Astrocyte (in vitro differentiated cells and primary cell): ENCODE measurements around the gene EDARADD. TPM values are rescaled to one million over a fixed set of nuclear protein-coding genes. Genes with fewer than 3 reads are reported as not detected.
"Not testable (repeated sequence)": the region's sequence is repeated elsewhere in the genome, so short reads cannot be mapped to it uniquely, and the experiment has no call there.

Experiments
- DNase-seq: peaks from one replicate; pipeline ENCODE4 v3.0.0-alpha.2; 2010; ENCODE audit warnings: low read depth
- FAIRE-seq: peaks from 2 replicates; lab custom pipeline; 2011; peaks lifted over from hg19 to GRCh38; lab: Jason Lieb, UNC
- H2AFZ ChIP-seq: 2 replicates; pipeline ENCODE4 v1.6.0; 2012; ENCODE audit warnings: low read depth, low read length, inconsistent platforms
- H3K27ac ChIP-seq: 2 replicates; pipeline ENCODE4 v1.5.1; 2011; ENCODE audit warnings: low read depth, low read length, inconsistent platforms
- H3K27me3 ChIP-seq: 2 replicates; pipeline ENCODE4 v1.6.0; 2011; ENCODE audit warnings: low read length, inconsistent platforms; ENCODE audit not compliant: insufficient read depth
- H3K36me3 ChIP-seq: 2 replicates; pipeline ENCODE4 v1.5.1; 2011; ENCODE audit warnings: low read length, inconsistent platforms; ENCODE audit not compliant: insufficient read depth
- H3K4me1 ChIP-seq: 2 replicates; pipeline ENCODE4 v1.5.1; 2011; ENCODE audit warnings: low read length, inconsistent platforms; ENCODE audit not compliant: insufficient read depth
- H3K4me2 ChIP-seq: 2 replicates; pipeline ENCODE4 v1.6.0; 2012; ENCODE audit warnings: low read length, inconsistent platforms
- H3K4me3 ChIP-seq: 2 replicates; pipeline ENCODE4 v1.5.1; 2011; ENCODE audit warnings: low read depth, mild to moderate bottlenecking, low read length, inconsistent platforms; ENCODE audit not compliant: insufficient read depth
- H3K79me2 ChIP-seq: 2 replicates; pipeline ENCODE4 v1.6.0; 2012; ENCODE audit warnings: mild to moderate bottlenecking, low read length, inconsistent platforms; ENCODE audit not compliant: insufficient read depth
- H3K9ac ChIP-seq: 2 replicates; pipeline ENCODE4 v1.6.0; 2012; ENCODE audit warnings: mild to moderate bottlenecking, low read length, inconsistent platforms
- H3K9me3 ChIP-seq: 2 replicates; pipeline ENCODE4 v1.5.1; 2012; ENCODE audit warnings: low read depth, mild to moderate bottlenecking, low read length, inconsistent platforms; ENCODE audit not compliant: insufficient read depth
- H4K20me1 ChIP-seq: 2 replicates; pipeline ENCODE4 v1.6.0; 2012; ENCODE audit warnings: low read length, inconsistent platforms; ENCODE audit not compliant: insufficient read depth
- H3K27ac Mint-ChIP-seq: one replicate; pipeline ENCODE4 v1.8.0; 2021; ENCODE audit warnings: mild to moderate bottlenecking, mixed read lengths; ENCODE audit not compliant: unreplicated experiment
- H3K27me3 Mint-ChIP-seq: one replicate; pipeline ENCODE4 v1.8.0; 2021; ENCODE audit warnings: low read depth, mixed read lengths; ENCODE audit not compliant: unreplicated experiment
- H3K36me3 Mint-ChIP-seq: one replicate; pipeline ENCODE4 v1.8.0; 2021; ENCODE audit warnings: low read depth, mixed read lengths; ENCODE audit not compliant: unreplicated experiment
- H3K4me1 Mint-ChIP-seq: one replicate; pipeline ENCODE4 v1.8.0; 2021; ENCODE audit warnings: low read depth, mixed read lengths; ENCODE audit not compliant: unreplicated experiment
- H3K4me3 Mint-ChIP-seq: one replicate; pipeline ENCODE4 v1.8.0; 2021; ENCODE audit warnings: mild to moderate bottlenecking, moderate library complexity, mixed read lengths; ENCODE audit not compliant: unreplicated experiment
- H3K9me3 Mint-ChIP-seq: one replicate; pipeline ENCODE4 v1.8.0; 2021; ENCODE audit warnings: mild to moderate bottlenecking, mixed read lengths; ENCODE audit not compliant: unreplicated experiment
- EZH2 ChIP-seq: IDR thresholded peaks from 2 replicates; pipeline ENCODE4 v1.6.1; 2012; ENCODE audit warnings: mild to moderate bottlenecking, low read length, inconsistent platforms; ENCODE audit not compliant: insufficient read depth
- total RNA-seq: library from RNA; stranded (reverse); gene quantifications from 2 replicates; pipeline ENCODE4 v1.2.1, GENCODE V29; 2021
- TF ChIP-seq, protein P1 (sequence below): IDR thresholded peaks from 2 replicates; pipeline ENCODE4 v1.5.1; 2011; ENCODE audit warnings: low read depth, mild to moderate bottlenecking, inconsistent platforms, low read length, moderate library complexity; ENCODE audit not compliant: insufficient read depth

EDARADD gene
- total RNA-seq, 1 donor from 2014 or later = 0.98 TPM

DNA sequence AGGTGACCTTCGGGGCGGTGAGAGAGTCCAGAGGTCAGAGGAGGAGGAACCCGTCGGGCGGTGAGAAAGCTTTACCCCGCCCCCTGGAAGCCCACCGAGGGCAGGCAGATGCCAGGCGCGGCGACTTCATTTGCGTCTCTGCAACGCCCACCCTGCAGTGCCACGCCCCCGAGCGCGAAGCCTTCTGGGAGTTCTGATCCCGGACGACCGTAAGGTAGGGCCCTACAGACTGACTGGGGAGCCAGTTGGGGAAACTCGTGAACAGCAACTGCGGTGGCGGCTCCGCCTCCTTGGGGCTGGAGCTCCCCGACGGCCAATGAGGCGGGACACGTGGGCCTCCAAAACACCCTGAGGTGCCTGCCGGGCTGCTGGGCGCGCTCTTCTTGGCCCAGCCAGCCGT lies 46.0 kb upstream of the EDARADD start:
- H3K79me2 ChIP-seq = no peaks in the 10 kb centered on the region
- H3K4me2 ChIP-seq = no peak overlapping the region
- Mint-ChIP-seq H3K4me3 (no peak overlapping the region), H3K9me3 (no peaks in the 10 kb centered on the region), H3K36me3 (no peaks in the 10 kb centered on the region), H3K27ac (no peak overlapping the region), H3K27me3 (peaks cover 6% of the 10 kb centered on the region), H3K4me1 (peaks cover 1% of the 10 kb centered on the region)
- H2AFZ ChIP-seq = no peak overlapping the region
- no peaks in the 10 kb centered on the region for H3K27me3 ChIP-seq
- no peak overlapping the region for H3K27ac ChIP-seq
- TF ChIP-seq EZH2 = no peak
- TF ChIP-seq, protein P1, sequence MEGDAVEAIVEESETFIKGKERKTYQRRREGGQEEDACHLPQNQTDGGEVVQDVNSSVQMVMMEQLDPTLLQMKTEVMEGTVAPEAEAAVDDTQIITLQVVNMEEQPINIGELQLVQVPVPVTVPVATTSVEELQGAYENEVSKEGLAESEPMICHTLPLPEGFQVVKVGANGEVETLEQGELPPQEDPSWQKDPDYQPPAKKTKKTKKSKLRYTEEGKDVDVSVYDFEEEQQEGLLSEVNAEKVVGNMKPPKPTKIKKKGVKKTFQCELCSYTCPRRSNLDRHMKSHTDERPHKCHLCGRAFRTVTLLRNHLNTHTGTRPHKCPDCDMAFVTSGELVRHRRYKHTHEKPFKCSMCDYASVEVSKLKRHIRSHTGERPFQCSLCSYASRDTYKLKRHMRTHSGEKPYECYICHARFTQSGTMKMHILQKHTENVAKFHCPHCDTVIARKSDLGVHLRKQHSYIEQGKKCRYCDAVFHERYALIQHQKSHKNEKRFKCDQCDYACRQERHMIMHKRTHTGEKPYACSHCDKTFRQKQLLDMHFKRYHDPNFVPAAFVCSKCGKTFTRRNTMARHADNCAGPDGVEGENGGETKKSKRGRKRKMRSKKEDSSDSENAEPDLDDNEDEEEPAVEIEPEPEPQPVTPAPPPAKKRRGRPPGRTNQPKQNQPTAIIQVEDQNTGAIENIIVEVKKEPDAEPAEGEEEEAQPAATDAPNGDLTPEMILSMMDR = no peak
- no peak for DNase-seq
- H3K4me3 ChIP-seq = no peak overlapping the region
- H3K9ac ChIP-seq = no peak overlapping the region
- H4K20me1 ChIP-seq = no peaks in the 10 kb centered on the region
- FAIRE-seq = no peak
- no peaks in the 10 kb centered on the region for H3K36me3 ChIP-seq
- no peaks in the 10 kb centered on the region for H3K4me1 ChIP-seq
- no peaks in the 10 kb centered on the region for H3K9me3 ChIP-seq

DNA sequence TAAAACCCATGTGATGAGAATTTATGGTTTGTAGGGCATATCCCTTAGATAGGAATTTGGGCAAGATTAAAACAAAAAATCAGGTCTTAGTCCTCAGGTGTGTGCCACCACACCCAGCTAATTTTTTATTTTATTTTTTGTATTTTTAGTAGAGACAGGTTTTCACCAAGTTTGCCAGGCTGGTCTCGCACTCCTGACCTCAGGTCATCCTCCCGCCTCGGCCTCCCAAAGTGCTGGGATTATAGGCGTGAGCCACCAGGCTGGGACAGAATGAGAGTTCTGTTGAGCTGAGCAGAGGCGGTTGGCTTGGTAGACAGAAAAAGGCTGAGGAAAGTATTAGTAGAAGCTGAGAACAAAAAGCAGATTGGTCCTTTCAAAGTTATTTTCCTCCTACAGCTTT lies 43.8 kb upstream of the EDARADD start:
- no peaks in the 10 kb centered on the region for H3K27me3 ChIP-seq
- TF ChIP-seq EZH2 = no peak
- TF ChIP-seq, protein P1 = no peak
- H4K20me1 ChIP-seq = no peaks in the 10 kb centered on the region
- H3K4me3 ChIP-seq = no peak overlapping the region
- peaks cover 6% of the 10 kb centered on the region for H3K4me1 ChIP-seq
- no peaks in the 10 kb centered on the region for H3K9me3 Mint-ChIP-seq
- no peaks in the 10 kb centered on the region for H3K36me3 Mint-ChIP-seq
- no peak overlapping the region for H3K4me2 ChIP-seq
- no peak overlapping the region for H3K4me3 Mint-ChIP-seq
- H3K27ac ChIP-seq = no peak overlapping the region
- peaks cover 1% of the 10 kb centered on the region for H3K27me3 Mint-ChIP-seq
- H3K4me1 Mint-ChIP-seq = peaks cover 8% of the 10 kb centered on the region
- H3K36me3 ChIP-seq = no peaks in the 10 kb centered on the region
- no peaks in the 10 kb centered on the region for H3K9me3 ChIP-seq
- H3K79me2 ChIP-seq = no peaks in the 10 kb centered on the region
- no peak overlapping the region for H2AFZ ChIP-seq
- H3K27ac Mint-ChIP-seq = no peak overlapping the region
- FAIRE-seq (no peak), DNase-seq (no peak)
- no peak overlapping the region for H3K9ac ChIP-seq

DNA sequence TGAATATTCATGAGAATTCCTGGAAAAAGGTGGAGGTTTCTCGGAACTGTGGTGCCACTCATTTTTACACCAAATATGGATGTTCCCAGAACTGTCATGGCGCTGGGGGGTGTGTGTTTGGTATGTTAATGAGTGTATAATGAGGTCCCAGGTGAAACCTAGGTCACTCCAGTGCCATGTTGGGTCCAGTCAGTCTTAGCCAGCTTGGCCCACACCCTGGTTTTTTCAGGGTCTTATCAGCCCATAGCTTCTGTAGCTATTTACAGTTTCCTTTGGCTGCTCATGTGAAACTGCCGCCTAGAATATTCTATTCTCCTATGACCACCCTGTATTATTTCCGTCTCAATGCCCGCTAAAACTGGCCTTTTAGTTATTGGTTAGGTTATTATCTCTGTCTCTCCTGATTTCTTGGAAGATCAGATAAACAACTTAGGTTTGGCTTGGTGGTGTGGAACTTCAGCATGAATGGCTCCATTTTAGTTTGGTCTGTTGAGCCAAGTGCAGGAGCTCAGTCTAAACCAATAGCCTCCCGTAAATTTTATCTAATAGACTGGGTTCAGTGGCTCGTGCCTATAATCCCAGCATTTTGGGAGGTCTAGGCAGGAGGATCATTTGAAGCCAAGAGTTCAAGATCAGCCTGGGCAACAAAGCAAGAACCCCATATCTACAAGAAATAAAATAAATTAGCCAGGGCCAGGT lies 42.1 kb upstream of the EDARADD start:
- Histone ChIP-seq H3K4me1 (peaks cover 6% of the 10 kb centered on the region), H3K9ac (no peak overlapping the region), H3K27ac (no peak overlapping the region), H2AFZ (no peak overlapping the region), H4K20me1 (no peaks in the 10 kb centered on the region), H3K9me3 (no peaks in the 10 kb centered on the region), H3K4me3 (no peak overlapping the region), H3K4me2 (no peak overlapping the region), H3K36me3 (no peaks in the 10 kb centered on the region), H3K79me2 (no peaks in the 10 kb centered on the region), H3K27me3 (no peaks in the 10 kb centered on the region)
- Mint-ChIP-seq H3K27ac (no peak overlapping the region), H3K36me3 (no peaks in the 10 kb centered on the region), H3K27me3 (peaks cover 1% of the 10 kb centered on the region), H3K4me3 (no peak overlapping the region), H3K9me3 (no peaks in the 10 kb centered on the region), H3K4me1 (peaks cover 8% of the 10 kb centered on the region)
- FAIRE-seq = no peak
- DNase-seq = no peak
- no peak for TF ChIP-seq EZH2
- TF ChIP-seq, protein P1 = no peak

DNA sequence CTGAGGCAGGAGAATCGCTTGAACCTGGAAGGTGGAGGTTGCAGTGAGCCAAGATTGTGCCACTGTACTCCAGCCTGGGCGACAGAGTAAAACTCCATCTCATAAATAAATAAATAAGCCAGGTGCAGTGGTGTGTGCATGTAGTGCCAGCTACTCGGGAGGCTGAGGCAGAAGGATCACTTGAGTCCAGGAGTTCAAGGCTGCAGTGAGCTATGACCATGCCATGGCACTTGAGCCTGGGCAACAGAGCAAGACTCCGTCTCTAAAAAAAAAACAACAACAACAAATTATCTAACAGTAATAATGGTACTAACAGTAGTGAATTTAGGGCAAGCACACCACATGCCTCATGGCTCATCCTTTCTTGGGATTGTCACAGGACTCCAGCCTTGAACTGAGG lies 41.3 kb upstream of the EDARADD start:
- H3K4me3 ChIP-seq, H3K36me3 ChIP-seq, H3K4me1 Mint-ChIP-seq, H2AFZ ChIP-seq, H4K20me1 ChIP-seq, H3K4me3 Mint-ChIP-seq, H3K27me3 ChIP-seq, FAIRE-seq, H3K36me3 Mint-ChIP-seq, H3K4me1 ChIP-seq, H3K4me2 ChIP-seq, H3K9me3 Mint-ChIP-seq, H3K9ac ChIP-seq, H3K9me3 ChIP-seq, H3K79me2 ChIP-seq, H3K27ac ChIP-seq, H3K27ac Mint-ChIP-seq, H3K27me3 Mint-ChIP-seq, DNase-seq: not testable (repeated sequence)
